HG03095 (cell line): Measurements from ENCODE around the gene ATP5IF1.
A peak's percentile ranks its signal among the peaks of the same experiment; 100 is the strongest.

Experiments used
- ATAC-seq: cut with Tn5 transposase; IDR thresholded peaks from one replicate; pipeline ENCODE4 v1.9.1; 2021; ENCODE audit warnings: moderate library complexity; ENCODE audit not compliant: unreplicated experiment

The ATP5IF1 gene

GRCh38 chr1:28236656-28237322 is 865 bp downstream of the ATP5IF1 start:
- no peak for ATAC-seq

- ATAC-seq, result no peak
These were observed 3.1 kb downstream of the ATP5IF1 start for GRCh38 chr1:28239004-28239403.

- no peak for ATAC-seq
These were observed 4.1 kb downstream of the ATP5IF1 start for GRCh38 chr1:28240024-28240423.

- ATAC-seq, result no peak
These were observed 5.8 kb downstream of the ATP5IF1 start for GRCh38 chr1:28241638-28242241.

- ATAC-seq, result no peak
These were observed 7.9 kb downstream of the ATP5IF1 start for GRCh38 chr1:28243685-28244311.

GRCh38 chr1:28244549-28245251 is 8.8 kb downstream of the ATP5IF1 start:
- no peak for ATAC-seq

GRCh38 chr1:28246427-28246832 is 10.5 kb downstream of the ATP5IF1 start:
- ATAC-seq, result no peak

- ATAC-seq, result no peak
These were observed 11.8 kb downstream of the ATP5IF1 start for GRCh38 chr1:28247612-28248272.

GRCh38 chr1:28248273-28249012 is 12.5 kb downstream of the ATP5IF1 start:
- no peak for ATAC-seq

GRCh38 chr1:28249013-28249865 is 13.3 kb downstream of the ATP5IF1 start:
- ATAC-seq, result no peak

- no peak for ATAC-seq
These were observed 14.0 kb downstream of the ATP5IF1 start for GRCh38 chr1:28249866-28250295.

- ATAC-seq, result no peak
These were observed 20.4 kb downstream of the ATP5IF1 start for GRCh38 chr1:28256197-28256827.

- ATAC-seq, result no peak
These were observed 21.8 kb downstream of the ATP5IF1 start for GRCh38 chr1:28257736-28258135.

GRCh38 chr1:28258628-28259251 is 22.8 kb downstream of the ATP5IF1 start:
- ATAC-seq, result no peak

GRCh38 chr1:28259252-28259933 is 23.5 kb downstream of the ATP5IF1 start, which contains the start of gene SESN2:
TSS of gene SESN2 (plus strand) at chr1:28259518. CDS start at chr1:28259848, 330 bp downstream.
- peak; percentile 89 for ATAC-seq

GRCh38 chr1:28259934-28260802 is 24.2 kb downstream of the ATP5IF1 start:
- no peak for ATAC-seq

- ATAC-seq, result no peak
These were observed 24.9 kb downstream of the ATP5IF1 start for GRCh38 chr1:28260803-28261174.
